Thoracic aorta (tissue), 2 donors: ENCODE results near the gene TCEAL9. TPM values are rescaled to one million over a fixed set of nuclear protein-coding genes. Genes with fewer than 3 reads are reported as not detected.

ENCODE experiments used
- ATAC-seq: fragments of 150-250 bp; one replicate; pipeline ENCODE4 v1.8.0; 2017; ENCODE audit warnings: low read depth; ENCODE audit not compliant: insufficient number of reproducible peaks, low FRiP score
- DNase-seq: peaks from one replicate; pipeline ENCODE4 v3.0.0-alpha.2; 2020; ENCODE audit warnings: low spot score
- H3K27ac ChIP-seq, 2 donors: fragments of 200-600 bp; sonication (generic); 1 replicate in 1 of 2; 2 replicates in 1 of 2; pipeline ENCODE4 v1.5.1; 2016; ENCODE audit warnings: mild to moderate bottlenecking in 2 of 2, moderate library complexity in 2 of 2
- H3K27me3 ChIP-seq: fragments of 200-600 bp; sonication (generic); replicated peaks from 2 replicates; pipeline ENCODE4 v1.6.0; 2016; ENCODE audit warnings: mild to moderate bottlenecking; ENCODE audit not compliant: insufficient read depth
- H3K36me3 ChIP-seq: fragments of 200-600 bp; sonication (generic); one replicate; pipeline ENCODE4 v1.5.1; 2016
- H3K4me1 ChIP-seq, 2 donors: fragments of 200-600 bp; sonication (generic); 1 replicate in 1 of 2; 2 replicates in 1 of 2; pipeline versions ENCODE4 v1.5.1 to v1.6.0; 2016; ENCODE audit warnings: low read depth in 2 of 2, mild to moderate bottlenecking in 1 of 2; ENCODE audit not compliant: control insufficient read depth in 1 of 2
- H3K4me3 ChIP-seq: fragments of 200-600 bp; sonication (generic); 2 replicates; pipeline ENCODE4 v1.5.1; 2016; ENCODE audit warnings: mild to moderate bottlenecking
- H3K9me3 ChIP-seq: fragments of 200-600 bp; sonication (generic); 2 replicates; pipeline ENCODE4 v1.5.1; 2016
- CTCF ChIP-seq: fragments of 200-600 bp; sonication (generic); IDR thresholded peaks from one replicate; pipeline ENCODE4 v1.5.1; 2019; ENCODE audit warnings: antibody characterized with exemption
- total RNA-seq, 2 donors: library from RNA; depleted of rRNA; stranded (reverse); fragments of >200 nt; gene quantifications; one replicate each; pipeline versions ENCODE4 v1.1.0 to v1.2.3, GENCODE V29; 2016

The TCEAL9 gene
- total RNA-seq: 100 to 1,000 TPM in 1 of 2 donors, 10 to 100 TPM in 1; 70.4 to 118 TPM

GRCh38 chrX:103356130-103356798 lies at the start of gene TCEAL9:
TCEAL9 (plus strand) TSS chrX:103356506; CDS start chrX:103357685, 1,179 bp downstream.
- no peak for DNase-seq
- H3K27me3 ChIP-seq: no peaks in the 10 kb centered on the region
- H3K4me3 ChIP-seq: peak within 1 kb of the TSS; percentile 84
- no peaks in the 10 kb centered on the region for H3K9me3 ChIP-seq
- H3K27ac ChIP-seq: peak within 1 kb of the TSS; percentile 88 to 93
- H3K4me1 ChIP-seq: peaks cover 0 to 6% of the 10 kb centered on the region in 2 donors
- peak; percentile 94 for ATAC-seq
- H3K36me3 ChIP-seq: no peaks in the 10 kb centered on the region
- TF ChIP-seq CTCF: no peak

- no peak overlapping the region for H3K27ac ChIP-seq
- H3K4me3 ChIP-seq: peak overlapping the region; percentile 68
- TF ChIP-seq CTCF: no peak
- H3K4me1 ChIP-seq: peaks cover 0 to 6% of the 10 kb centered on the region in 2 donors
- ATAC-seq: no peak
- H3K9me3 ChIP-seq: no peaks in the 10 kb centered on the region
- no peaks in the 10 kb centered on the region for H3K36me3 ChIP-seq
- DNase-seq: no peak
- H3K27me3 ChIP-seq: no peaks in the 10 kb centered on the region
Observed at GRCh38 chrX:103309860-103310554, 46.3 kb upstream of the TCEAL9 start.

DNA sequence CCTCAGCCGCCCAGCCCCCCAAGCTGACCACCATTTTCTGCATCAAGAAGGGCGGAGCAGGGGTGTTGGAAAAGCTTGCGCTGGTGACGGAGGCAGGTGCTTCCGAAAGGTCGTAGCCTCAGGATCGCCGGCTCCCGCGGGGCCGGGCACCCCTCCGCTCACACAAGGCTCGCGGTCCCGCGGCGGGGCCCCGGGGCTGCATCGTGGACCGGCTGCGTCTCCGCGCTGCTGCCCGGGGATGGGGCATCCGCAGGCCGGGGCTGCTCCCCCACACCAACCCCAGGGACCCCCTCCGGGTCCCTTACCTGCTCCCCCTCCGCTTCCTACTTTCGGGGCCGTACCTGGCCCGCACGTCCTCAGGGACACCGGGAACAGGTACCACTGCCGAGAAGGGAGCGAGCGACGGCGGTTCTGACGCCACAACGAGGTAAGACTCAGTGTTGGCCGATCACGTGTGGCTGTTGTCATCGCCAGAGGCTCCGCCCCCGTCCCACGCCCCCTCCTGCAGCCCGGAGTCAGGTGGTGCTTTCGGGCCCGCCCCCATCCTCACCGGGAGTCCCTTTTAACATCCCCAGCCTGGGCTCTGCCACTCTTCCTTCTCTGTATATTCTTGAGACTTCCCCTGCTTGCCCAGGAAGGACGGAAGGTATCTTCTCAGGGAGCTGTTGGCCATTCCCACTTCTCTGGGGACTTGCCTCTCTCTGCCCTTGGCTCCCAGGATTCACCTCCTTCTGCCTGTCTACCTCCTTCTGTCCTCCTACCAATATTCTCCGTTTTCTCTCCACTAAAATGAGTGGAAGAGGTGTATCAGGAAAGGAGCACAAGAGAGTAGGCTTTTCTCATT lies 45.5 kb upstream of the TCEAL9 start, which contains the start of gene BEX2:
Gene BEX2 (minus strand): TSS at position 436 of the 844 bp plus-strand sequence. CDS start 1,014 bp downstream, outside the sequence.
- no peak for ATAC-seq
- peak within 1 kb of the TSS; percentile 68 for H3K4me3 ChIP-seq
- no peaks in the 10 kb centered on the region for H3K9me3 ChIP-seq
- no peaks in the 10 kb centered on the region for H3K36me3 ChIP-seq
- no peaks in the 10 kb centered on the region for H3K27me3 ChIP-seq
- H3K4me1 ChIP-seq: peaks cover 0 to 6% of the 10 kb centered on the region in 2 donors
- no peak within 1 kb of the TSS for H3K27ac ChIP-seq
- TF ChIP-seq CTCF: no peak
- peak; percentile 6 for DNase-seq

GRCh38 chrX:103311399-103311780 lies 44.9 kb upstream of the TCEAL9 start:
- H3K9me3 ChIP-seq: no peaks in the 10 kb centered on the region
- H3K4me1 ChIP-seq: peaks cover 0 to 6% of the 10 kb centered on the region in 2 donors
- no peaks in the 10 kb centered on the region for H3K36me3 ChIP-seq
- TF ChIP-seq CTCF: no peak
- H3K27ac ChIP-seq: no peak overlapping the region
- no peaks in the 10 kb centered on the region for H3K27me3 ChIP-seq
- H3K4me3 ChIP-seq: no peak overlapping the region
- DNase-seq: no peak
- ATAC-seq: no peak

DNA sequence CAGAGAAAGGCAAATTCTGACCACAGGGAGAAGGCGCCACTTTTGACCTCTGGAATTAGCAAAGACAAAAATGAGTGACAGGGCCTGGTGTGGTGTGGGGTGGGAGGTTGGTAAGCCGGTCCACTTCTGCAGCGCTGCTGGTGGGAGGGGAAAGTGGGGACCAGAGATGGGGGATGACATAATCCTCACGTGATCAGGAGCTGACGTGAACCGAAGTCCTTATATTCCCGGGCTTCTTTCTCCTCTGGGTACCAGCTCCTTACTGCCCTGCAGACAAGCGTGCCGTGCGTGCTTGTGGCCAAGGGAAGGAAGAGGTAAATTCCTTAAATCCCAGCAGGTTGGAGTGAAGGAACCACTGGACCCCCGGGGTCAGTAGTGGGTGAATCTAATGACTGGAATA lies 26.3 kb upstream of the TCEAL9 start, which contains the start of gene TCEAL7:
Gene TCEAL7 (plus strand): TSS at position 249 of the 400 bp plus-strand sequence. CDS start 1,165 bp downstream, outside the sequence.
- TF ChIP-seq CTCF: no peak
- no peaks in the 10 kb centered on the region for H3K27me3 ChIP-seq
- H3K36me3 ChIP-seq: no peaks in the 10 kb centered on the region
- no peaks in the 10 kb centered on the region for H3K4me1 ChIP-seq
- DNase-seq (no peak), ATAC-seq (peak; percentile 91)
- H3K27ac ChIP-seq: no peak within 1 kb of the TSS
- peak within 1 kb of the TSS; percentile 68 for H3K4me3 ChIP-seq
- H3K9me3 ChIP-seq: no peaks in the 10 kb centered on the region
